ENCODE data around the gene EMILIN3. TPM values are rescaled to one million over a fixed set of nuclear protein-coding genes. Genes with fewer than 3 reads are reported as not detected.
"Not testable (repeated sequence)": the region's sequence is repeated elsewhere in the genome, so short reads cannot be mapped to it uniquely, and the experiment has no call there.

Gene EMILIN3
- total RNA-seq, 1 experiment from 2014 or later = not detected

GRCh38 chr20:41312009-41312408 lies 54.6 kb downstream of the EMILIN3 start:
- POLR2A ChIA-PET; H3K27me3 ChIP-seq (ENCODE audit: insufficient read depth, low read length); H3K4me3 ChIP-seq (replicated peaks in 1 of 2; ENCODE audit: low read depth in 1 of 2, low read length in 2 of 2); intact Hi-C loops (cut with micrococcal nuclease); H3K36me3 ChIP-seq (ENCODE audit: control insufficient read depth in 1 of 2, insufficient read depth in 2 of 2, low read length in 2 of 2); H4K20me1 ChIP-seq (ENCODE audit: insufficient read depth); CTCF ChIA-PET; H3K9me3 ChIP-seq (ENCODE audit: control insufficient read depth in 1 of 2, insufficient read depth in 1 of 2, low read depth in 1 of 2, low read length in 2 of 2); BruUV-seq (replicated peaks); RAD21 ChIA-PET (ENCODE audit: low non-redundant PET in 1 of 2, low total read pairs in 2 of 2, uncharacterized antibody in 2 of 2, unreplicated experiment in 2 of 2); H3K4me2 ChIP-seq (ENCODE audit: low read length); DNase-seq (ENCODE audit: low read depth, low spot score); H3K9me2 ChIP-seq (ENCODE audit: insufficient read depth); H3K9ac ChIP-seq (ENCODE audit: low read length); H2AFZ ChIP-seq (ENCODE audit: low read depth, low read length, poor library complexity, severe bottlenecking); H3K79me2 ChIP-seq (ENCODE audit: insufficient read depth, low read length); H3K27ac ChIP-seq (ENCODE audit: low read depth, low read length); ATAC-seq: not testable (repeated sequence)
- peaks cover 6 to 11% of the 10 kb centered on the region in 2 experiments for H3K4me1 ChIP-seq (ENCODE audit: control insufficient read depth in 1 of 2, insufficient read depth in 2 of 2, low read length in 2 of 2)

Other genes with a start within 250 kb of the EMILIN3 start
- 45.6 TPM for gene PLCG1, start 229.3 kb downstream of the EMILIN3 start, total RNA-seq (2021; ENCODE audit: unreplicated experiment)
- 13.3 TPM for gene ZHX3, start 49.1 kb downstream of the EMILIN3 start, total RNA-seq (2021; ENCODE audit: unreplicated experiment)
- 18.5 TPM for gene LPIN3, start 26.0 kb downstream of the EMILIN3 start, total RNA-seq (2021; ENCODE audit: unreplicated experiment)